ENCODE data around the gene GPRC5B. TPM values are rescaled to one million over a fixed set of nuclear protein-coding genes. Genes with fewer than 3 reads are reported as not detected.

Gene GPRC5B
- total and polyA plus RNA-seq, 9 donors = 24.3 to 99.9 (median 46.9) TPM

GRCh38 chr16:19833581-19833980 lies 51.1 kb downstream of the GPRC5B start:
- peaks cover 2% of the 10 kb centered on the region for H3K4me1 ChIP-seq (ENCODE audit: insufficient read depth)
- H3K9me3 ChIP-seq = no peaks in the 10 kb centered on the region
- H3K27me3 ChIP-seq = no peaks in the 10 kb centered on the region
- no peak for TF ChIP-seq CTCF (IDR thresholded peaks at IDR 0.05)
- TF ChIP-seq POLR2A (IDR thresholded peaks at IDR 0.05) = no peak
- TF ChIP-seq EP300 (IDR thresholded peaks at IDR 0.05) = no peak
- no peak overlapping the region for H3K4me3 ChIP-seq
- no peaks in the 10 kb centered on the region for H3K36me3 ChIP-seq
- WGBS, 3 donors = 95 to 97% (median 96%) methylated on average over 5 of the region's 5 CpGs
- intact Hi-C loops (cut with DNase I) = no loop called here
- DNase-seq = no peak
- H3K27ac ChIP-seq = no peak overlapping the region

DNA sequence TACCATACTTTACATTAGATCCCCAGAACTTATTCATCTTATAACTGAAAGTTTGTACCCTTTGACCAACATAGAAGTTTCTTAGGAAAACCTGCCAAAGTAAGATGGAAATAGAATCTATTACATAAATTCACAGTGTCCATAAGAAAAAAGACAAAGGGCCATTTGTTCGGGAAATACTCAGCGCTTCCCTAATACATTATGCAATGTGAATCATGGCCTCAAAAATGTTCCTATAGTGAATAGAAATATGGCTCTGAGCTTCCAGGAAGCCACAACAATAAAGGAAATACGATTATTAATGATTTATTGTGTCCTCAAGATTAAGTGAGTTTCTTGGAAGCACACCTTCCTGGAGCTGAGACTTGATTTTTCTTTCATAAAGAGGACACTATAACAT lies 51.5 kb downstream of the GPRC5B start:
- TF ChIP-seq CTCF (IDR thresholded peaks at IDR 0.05) (no peak), POLR2A (IDR thresholded peaks at IDR 0.05) (no peak)

DNA sequence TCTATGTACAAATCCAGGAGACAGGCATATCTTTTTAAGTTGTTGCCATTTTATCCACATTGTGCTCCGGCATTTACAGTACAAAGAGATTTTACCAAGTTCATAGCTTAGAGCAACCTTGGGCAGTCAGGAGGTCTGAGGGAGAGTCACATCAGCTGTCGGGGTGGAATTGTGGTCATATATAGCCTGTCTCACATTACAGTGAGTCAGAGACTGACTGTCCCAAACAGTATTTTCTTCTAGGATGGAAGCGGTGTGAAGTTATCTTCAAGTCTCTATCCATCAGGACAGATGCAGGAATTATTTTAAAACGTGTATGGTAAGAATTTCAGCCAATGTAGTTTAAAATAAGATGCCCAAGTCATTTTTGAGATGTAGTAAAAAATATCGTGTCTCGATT lies 53.0 kb downstream of the GPRC5B start:
- H3K27ac ChIP-seq = no peak overlapping the region
- WGBS, 3 donors = 32 to 37% (median 33%) methylated on average over 6 of the region's 6 CpGs
- DNase-seq = no peak

More for the DNA sequence above, 51.5 kb downstream of the GPRC5B start:
- DNase-seq = no peak
- Histone ChIP-seq H3K4me1 (ENCODE audit: insufficient read depth) (peaks cover 2% of the 10 kb centered on the region), H3K27me3 (no peaks in the 10 kb centered on the region), H3K9me3 (no peaks in the 10 kb centered on the region), H3K27ac (no peak overlapping the region), H3K36me3 (no peaks in the 10 kb centered on the region), H3K4me3 (no peak overlapping the region)
- WGBS, 3 donors = 79 to 86% (median 84%) methylated on average over 3 of the region's 3 CpGs
- intact Hi-C loops (cut with DNase I) = no loop called here

DNA sequence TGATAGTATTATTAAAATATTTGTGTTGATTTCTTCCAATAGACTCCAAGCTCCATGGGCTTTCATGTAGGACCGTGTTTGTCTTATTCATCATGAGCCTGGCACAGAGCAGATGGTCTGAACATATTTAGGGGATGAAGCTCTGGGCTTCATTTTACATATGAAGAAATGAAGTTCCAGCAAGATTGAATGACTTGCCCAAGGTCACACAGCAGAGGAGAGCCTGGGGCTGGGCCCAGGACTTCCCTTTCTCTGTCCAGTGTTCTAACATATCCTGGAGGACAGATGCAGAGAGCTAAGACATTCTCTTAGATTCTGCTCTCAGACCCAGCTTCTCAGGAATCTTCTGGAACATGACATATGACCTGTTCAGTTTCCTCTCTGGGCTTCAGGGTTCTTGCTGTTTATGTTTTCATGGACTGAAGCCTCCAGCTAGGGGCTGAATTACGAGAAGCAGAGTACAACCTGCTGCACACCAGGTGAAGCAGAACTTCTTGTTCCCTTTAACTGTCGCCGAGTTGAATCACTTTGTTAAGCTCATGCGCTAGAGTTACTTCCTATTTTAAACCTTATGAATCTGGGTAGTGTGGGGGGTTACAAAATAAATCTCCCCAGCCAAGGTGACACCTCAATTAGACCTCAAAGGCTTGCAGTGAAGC lies 53.6 kb downstream of the GPRC5B start:
- 67 to 76% (median 69%) methylated on average over 5 of the region's 5 CpGs for WGBS, 3 donors
- TF ChIP-seq POLR2A (IDR thresholded peaks at IDR 0.05) = no peak
- TF ChIP-seq EP300 (IDR thresholded peaks at IDR 0.05) = no peak
- no peak for TF ChIP-seq CTCF (IDR thresholded peaks at IDR 0.05)
- DNase-seq = no peak
- H3K9me3 ChIP-seq = no peaks in the 10 kb centered on the region
- no peaks in the 10 kb centered on the region for H3K36me3 ChIP-seq
- peaks cover 2% of the 10 kb centered on the region for H3K4me1 ChIP-seq (ENCODE audit: insufficient read depth)
- no peaks in the 10 kb centered on the region for H3K27me3 ChIP-seq
- H3K4me3 ChIP-seq = no peak overlapping the region
- intact Hi-C loops (cut with DNase I) = no loop called here
- H3K27ac ChIP-seq = no peak overlapping the region

More for the DNA sequence above, 53.0 kb downstream of the GPRC5B start:
- H3K9me3 ChIP-seq = no peaks in the 10 kb centered on the region
- TF ChIP-seq CTCF (IDR thresholded peaks at IDR 0.05) = no peak
- no peak for TF ChIP-seq POLR2A (IDR thresholded peaks at IDR 0.05)
- no peaks in the 10 kb centered on the region for H3K27me3 ChIP-seq
- no peaks in the 10 kb centered on the region for H3K36me3 ChIP-seq
- intact Hi-C loops (cut with DNase I) = no loop called here
- H3K4me1 ChIP-seq (ENCODE audit: insufficient read depth) = peaks cover 2% of the 10 kb centered on the region
- H3K4me3 ChIP-seq = no peak overlapping the region
